IMR-90 (cell line): ENCODE results near the gene NPLOC4. TPM values are rescaled to one million over a fixed set of nuclear protein-coding genes. Genes with fewer than 3 reads are reported as not detected.

Experiments used
- ATAC-seq: fragments of 200-7000 bp; cut with Tn5 transposase; 2 replicates; pipeline ENCODE4 v1.9.1; 2020; ENCODE audit warnings: low read depth, mild to moderate bottlenecking, moderate library complexity
- BruUV-seq: library from RNA; stranded (reverse); fragments of 400-500 nt; replicated peaks from 2 replicates; lab custom pipeline; 2021; lab: Mats Ljungman, UMichigan
- CTCF ChIA-PET: fragments of 300-600 bp; formaldehyde crosslinking; extraction: SDS; loops from one replicate; lab custom pipeline; 2021; ENCODE audit warnings: antibody characterized with exemption; lab: Yijun Ruan, JAX
- POLR2A ChIA-PET: fragments of 300-600 bp; sonication (Branson Sonifier 250); formaldehyde crosslinking; loops from one replicate; lab custom pipeline; 2022; ENCODE audit warnings: antibody characterized with exemption; ENCODE audit not compliant: unreplicated experiment; lab: Charles Lee
- DNase-seq: peaks from one replicate; pipeline ENCODE4 v3.0.0; 2013
- H2AFZ ChIP-seq: replicated peaks from 2 replicates; pipeline ENCODE3; 2013; ENCODE audit warnings: low read length, mild to moderate bottlenecking; ENCODE audit not compliant: poor library complexity
- H2AK5ac ChIP-seq: 2 replicates; pipeline ENCODE4 v1.6.1; 2013; ENCODE audit warnings: low read depth, low read length, inconsistent platforms
- H2AK9ac ChIP-seq: replicated peaks from 2 replicates; pipeline ENCODE3; 2013; ENCODE audit warnings: mild to moderate bottlenecking, low read depth, low read length, moderate library complexity; ENCODE audit not compliant: poor library complexity
- H2BK120ac ChIP-seq: 2 replicates; pipeline ENCODE4 v1.6.1; 2013; ENCODE audit warnings: low read depth, low read length, inconsistent platforms
- H2BK15ac ChIP-seq: 3 replicates; pipeline ENCODE4 v1.6.1; 2013; ENCODE audit warnings: low read depth, low read length, inconsistent platforms
- H2BK20ac ChIP-seq: 2 replicates; pipeline ENCODE4 v1.6.1; 2013; ENCODE audit warnings: low read depth, mild to moderate bottlenecking, inconsistent platforms, low read length, moderate library complexity
- H2BK5ac ChIP-seq: 2 replicates; pipeline ENCODE4 v1.6.1; 2013; ENCODE audit warnings: mild to moderate bottlenecking, low read depth, low read length, inconsistent platforms; ENCODE audit not compliant: poor library complexity, severe bottlenecking
- H3K14ac ChIP-seq: replicated peaks from 2 replicates; pipeline ENCODE4 v1.6.1; 2013; ENCODE audit warnings: low read depth, low read length, inconsistent platforms
- H3K18ac ChIP-seq: 2 replicates; pipeline ENCODE4 v1.6.1; 2013; ENCODE audit warnings: low read depth, low read length, control low read depth
- H3K23ac ChIP-seq: 2 replicates; pipeline ENCODE4 v1.6.1; 2013; ENCODE audit warnings: low read depth, low read length, inconsistent platforms
- H3K27ac ChIP-seq: 2 replicates; pipeline ENCODE4 v1.5.1; 2013; ENCODE audit warnings: mild to moderate bottlenecking, control low read depth, low read length; ENCODE audit not compliant: insufficient read depth
- H3K27me3 ChIP-seq: 2 replicates; pipeline ENCODE4 v1.6.1; 2013; ENCODE audit warnings: low read length; ENCODE audit not compliant: control insufficient read depth, insufficient read depth
- H3K36me3 ChIP-seq: 2 replicates; pipeline ENCODE4 v1.6.1; 2013; ENCODE audit warnings: low read length, mixed read lengths; ENCODE audit not compliant: control insufficient read depth, insufficient read depth
- H3K4ac ChIP-seq: 2 replicates; pipeline ENCODE4 v1.6.1; 2013; ENCODE audit warnings: low read depth, low read length, inconsistent platforms
- H3K4me1 ChIP-seq: 2 replicates; pipeline ENCODE4 v1.6.1; 2013; ENCODE audit warnings: low read length, mixed read lengths; ENCODE audit not compliant: control insufficient read depth, insufficient read depth
- H3K4me2 ChIP-seq: 2 replicates; pipeline ENCODE4 v1.6.1; 2013; ENCODE audit warnings: low read depth, mild to moderate bottlenecking, control low read depth, low read length, moderate library complexity
- H3K4me3 ChIP-seq: 2 replicates; pipeline ENCODE4 v1.5.1; 2013; ENCODE audit warnings: low read depth, mild to moderate bottlenecking, control low read depth, low read length, moderate library complexity; ENCODE audit not compliant: insufficient read depth
- H3K56ac ChIP-seq: 2 replicates; pipeline ENCODE4 v1.6.1; 2013; ENCODE audit warnings: low read length, inconsistent platforms; ENCODE audit not compliant: insufficient read depth; ENCODE audit errors: extremely low read depth
- H3K79me1 ChIP-seq, 2 experiments: 2 replicates each; pipeline ENCODE4 v1.6.1; 2013; ENCODE audit warnings: low read length in 2 of 2, inconsistent platforms in 1 of 2, low read depth in 1 of 2
- H3K9ac ChIP-seq: 2 replicates; pipeline ENCODE4 v1.6.1; 2013; ENCODE audit warnings: low read depth, low read length, control low read depth
- H3K9me1 ChIP-seq: 2 replicates; pipeline ENCODE4 v1.6.1; 2013; ENCODE audit warnings: low read length, inconsistent platforms; ENCODE audit not compliant: insufficient read depth
- H3K9me3 ChIP-seq: 2 replicates; pipeline ENCODE4 v1.6.1; 2013; ENCODE audit warnings: low read length; ENCODE audit not compliant: control insufficient read depth, insufficient read depth
- H4K20me1 ChIP-seq: 2 replicates; pipeline ENCODE4 v1.6.1; 2013; ENCODE audit warnings: low read length, inconsistent platforms; ENCODE audit not compliant: insufficient read depth
- H4K5ac ChIP-seq: 2 replicates; pipeline ENCODE4 v1.6.1; 2013; ENCODE audit warnings: mild to moderate bottlenecking, low read depth, low read length, control low read depth
- H4K8ac ChIP-seq, 2 experiments: 2 replicates each; pipeline ENCODE4 v1.6.1; 2013; ENCODE audit warnings: low read depth in 2 of 2, low read length in 2 of 2, control low read depth in 1 of 2, inconsistent platforms in 1 of 2
- H4K91ac ChIP-seq: 2 replicates; pipeline ENCODE4 v1.6.1; 2013; ENCODE audit warnings: low read depth, low read length, inconsistent platforms; ENCODE audit not compliant: insufficient read depth
- BHLHE40 ChIP-seq: fragments of 150-350 bp; IDR thresholded peaks from 2 replicates; pipeline ENCODE4 v1.6.1; 2016; ENCODE audit warnings: mild to moderate bottlenecking, low read depth, low read length
- CHD1 ChIP-seq: IDR thresholded peaks from 2 replicates; pipeline ENCODE4 v1.6.1; 2012; ENCODE audit warnings: low read depth, low read length, improper control_type of control experiment
- ELK1 ChIP-seq: fragments of 150-350 bp; IDR thresholded peaks from 2 replicates; pipeline ENCODE4 v1.6.1; 2016; ENCODE audit warnings: low read depth, mild to moderate bottlenecking, low read length, moderate library complexity, borderline replicate concordance
- FOS ChIP-seq: fragments of 150-350 bp; IDR thresholded peaks from 2 replicates; pipeline ENCODE4 v1.6.1; 2016; ENCODE audit warnings: low read depth, low read length
- MAFK ChIP-seq: IDR thresholded peaks from 2 replicates; pipeline ENCODE4 v1.6.1; 2012; ENCODE audit warnings: low read depth, low read length, improper control_type of control experiment
- MXI1 ChIP-seq: IDR thresholded peaks from 2 replicates; pipeline ENCODE4 v1.6.1; 2012; ENCODE audit warnings: low read depth, mild to moderate bottlenecking, low read length, moderate library complexity, borderline replicate concordance
- NFE2L2 ChIP-seq: fragments of 150-350 bp; IDR thresholded peaks from 2 replicates; pipeline ENCODE4 v1.6.1; 2016; ENCODE audit warnings: low read depth, mild to moderate bottlenecking, low read length
- RAD21 ChIP-seq: IDR thresholded peaks from 2 replicates; pipeline ENCODE4 v1.6.1; 2012; ENCODE audit warnings: low read length, improper control_type of control experiment
- SMC3 ChIP-seq: fragments of 150-350 bp; IDR thresholded peaks from 2 replicates; pipeline ENCODE4 v1.6.1; 2016; ENCODE audit warnings: low read depth, mild to moderate bottlenecking, antibody characterized with exemption, low read length, moderate library complexity
- WGBS, 2 experiments: methylation state at CpG; one replicate each; pipeline versions ENCODE4 v1.1.5 to v1.1.7; 2013; ENCODE audit warnings: missing lambda C conversion rate in 2 of 2; ENCODE audit not compliant: insufficient read length in 1 of 2; ENCODE audit errors: extremely low coverage in 2 of 2; 5-methylcytosine and 5-hydroxymethylcytosine counted together
- dilution Hi-C: fragments of 300-500 bp; cut with HindIII; formaldehyde crosslinking; loops from one replicate; pipeline ENCODE4 v1.14.3; 2018; ENCODE audit warnings: low sequenced_read_pairs; ENCODE audit not compliant: unreplicated experiment
- in situ Hi-C: fragments of 300-500 bp; cut with MboI; formaldehyde crosslinking; loops from 3 replicates; pipeline ENCODE4 v1.14.3; 2019; ENCODE audit warnings: low sequenced_read_pairs, inconsistent platforms, mixed read lengths
- intact Hi-C: fragments of 100-400 bp; cut with micrococcal nuclease; formaldehyde crosslinking; loops from 2 replicates; pipeline ENCODE4 v1.10.0; 2022
- polyA plus RNA-seq, 3 experiments: library from polyadenylated mRNA; depleted of rRNA; stranded (reverse); fragments of >200 nt; gene quantifications; 2 replicates each; pipeline ENCODE4 v1.2.3, GENCODE V29; 2012; ENCODE audit warnings: low replicate concordance in 1 of 3
- total RNA-seq: library from RNA; depleted of rRNA; stranded (reverse); fragments of >200 nt; gene quantifications from 2 replicates; pipeline ENCODE4 v1.2.3, GENCODE V29; 2012

Gene NPLOC4
- total and polyA plus RNA-seq, 2 of the 4 experiments (the other 2 are of a cell fraction) = 70.4 to 78.3 TPM

GRCh38 chr17:81579821-81580321 is 57.0 kb downstream of the NPLOC4 start:
- Histone ChIP-seq H3K23ac (peak overlapping the region; percentile 32; the same call in 1 of the 2 replicates), H4K8ac (no peak overlapping the region; a peak in 1 of 4 replicates), H4K91ac (peak overlapping the region; percentile 15), H2BK20ac (no peak overlapping the region), H4K20me1 (peaks cover 75% of the 10 kb centered on the region), H3K27me3 (no peaks in the 10 kb centered on the region), H3K4me1 (peaks cover 42% of the 10 kb centered on the region), H2BK15ac (0 out of 3 replicates have a peak overlapping the region, but pooled peaks have one; percentile 30), H3K9me3 (no peaks in the 10 kb centered on the region), H3K9me1 (peaks cover 61% of the 10 kb centered on the region), H3K9ac (no peak overlapping the region), H3K27ac (no peak overlapping the region; the same call in 1 of the 2 replicates), H3K14ac (no peak overlapping the region), H3K18ac (no peak overlapping the region), H2BK5ac (peak overlapping the region; percentile 28), H2AK5ac (peak overlapping the region; percentile 36; the same call in 1 of the 2 replicates), H2BK120ac (0 out of 2 replicates have a peak overlapping the region, but pooled peaks have one; percentile 29), H2AFZ (no peak overlapping the region), H3K79me1 (peaks cover 30 to 85% of the 10 kb centered on the region in 2 experiments), H3K56ac (no peak overlapping the region), H3K4me3 (no peak overlapping the region), H3K36me3 (peaks cover 27% of the 10 kb centered on the region), H3K4ac (peak overlapping the region; percentile 62; the same call in 1 of the 2 replicates), H3K4me2 (no peak overlapping the region), H2AK9ac (peak overlapping the region; percentile 56), H4K5ac (no peak overlapping the region)
- CTCF ChIA-PET = interaction anchor here (0.5 kb wide), 1 partner anchor 18 kb away, joined by 3 read pairs; no protein-coding TSS in a partner anchor
- dilution Hi-C loops = no loop called here
- intact Hi-C loops = no loop called here
- DNase-seq (peak; percentile 79), ATAC-seq (peak; percentile 39)
- no TSS peak for BruUV-seq
- in situ Hi-C loops = no loop called here
- TF ChIP-seq SMC3 = no peak
- no peak for TF ChIP-seq ELK1
- no peak for TF ChIP-seq MXI1
- peak; percentile 4; the same call in 1 of the 2 replicates for TF ChIP-seq FOS
- no peak for TF ChIP-seq NFE2L2
- TF ChIP-seq BHLHE40 = no peak
- TF ChIP-seq CHD1 = no peak
- no peak for TF ChIP-seq RAD21
- TF ChIP-seq MAFK = no peak
- POLR2A ChIA-PET = interaction anchor here (0.9 kb wide), 1 partner anchor 13 kb away, joined by 5 read pairs; no protein-coding TSS in a partner anchor
- WGBS, 2 experiments = 72% methylated on average over 7 of the region's 10 CpGs; no CpG with 5 or more reads in 1 of the 2 experiments
